ENCODE measurements around the gene POLR1C. TPM values are rescaled to one million over a fixed set of nuclear protein-coding genes. Genes with fewer than 3 reads are reported as not detected.
A peak's percentile ranks its signal among the peaks of the same experiment; 100 is the strongest.

Gene POLR1C
- total and polyA plus RNA-seq, 3 donors from 2014 or later: 35.0 to 41.3 (median 37.7) TPM

DNA sequence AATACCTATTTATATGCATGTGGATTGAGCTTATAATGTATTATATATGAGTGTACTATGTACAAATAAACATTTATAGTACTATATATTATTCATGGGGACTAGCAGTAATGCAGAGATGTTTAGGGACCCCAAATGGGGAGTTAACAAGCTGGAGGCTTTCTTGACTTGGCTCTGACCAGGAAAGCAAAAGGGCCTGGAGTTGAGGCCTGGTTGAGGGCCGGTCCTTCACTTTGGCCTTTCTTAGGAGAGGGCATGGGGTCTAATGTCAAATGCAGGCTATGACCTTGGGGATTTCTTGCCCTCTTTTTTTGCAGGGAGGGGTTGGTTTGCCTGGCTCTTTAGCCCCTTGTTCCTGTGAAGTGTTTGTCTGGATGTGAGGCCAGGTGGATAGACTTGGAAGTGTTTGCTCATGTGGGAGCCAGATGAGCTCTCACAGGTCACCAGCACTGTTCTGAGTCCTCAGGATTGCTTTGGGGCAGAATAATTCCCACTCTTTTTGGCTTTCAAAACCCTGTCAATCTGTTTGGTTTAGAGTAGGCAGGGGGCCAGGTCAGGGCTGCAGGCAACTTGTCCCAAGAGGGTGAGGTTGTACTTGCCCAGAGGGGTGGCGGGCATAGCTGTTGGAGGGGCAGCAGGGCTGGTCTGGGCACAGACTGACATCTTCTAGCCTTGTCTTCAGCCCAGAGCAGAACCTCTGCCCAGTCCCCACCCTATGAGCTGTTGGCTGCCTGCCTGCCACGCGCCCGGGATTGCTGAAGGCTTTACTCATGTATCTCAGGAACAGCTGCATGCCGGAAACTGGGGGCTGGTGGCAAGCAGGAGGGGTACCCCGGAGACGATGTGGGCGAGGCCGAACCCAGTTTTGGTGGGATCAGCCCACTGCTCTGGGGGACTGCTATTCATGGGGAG, 24.9 kb upstream of the POLR1C start:
- WGBS, 2 donors: 35% methylated on average over 5 to 10 of the region's 10 CpGs
- TF ChIP-seq, protein P1, sequence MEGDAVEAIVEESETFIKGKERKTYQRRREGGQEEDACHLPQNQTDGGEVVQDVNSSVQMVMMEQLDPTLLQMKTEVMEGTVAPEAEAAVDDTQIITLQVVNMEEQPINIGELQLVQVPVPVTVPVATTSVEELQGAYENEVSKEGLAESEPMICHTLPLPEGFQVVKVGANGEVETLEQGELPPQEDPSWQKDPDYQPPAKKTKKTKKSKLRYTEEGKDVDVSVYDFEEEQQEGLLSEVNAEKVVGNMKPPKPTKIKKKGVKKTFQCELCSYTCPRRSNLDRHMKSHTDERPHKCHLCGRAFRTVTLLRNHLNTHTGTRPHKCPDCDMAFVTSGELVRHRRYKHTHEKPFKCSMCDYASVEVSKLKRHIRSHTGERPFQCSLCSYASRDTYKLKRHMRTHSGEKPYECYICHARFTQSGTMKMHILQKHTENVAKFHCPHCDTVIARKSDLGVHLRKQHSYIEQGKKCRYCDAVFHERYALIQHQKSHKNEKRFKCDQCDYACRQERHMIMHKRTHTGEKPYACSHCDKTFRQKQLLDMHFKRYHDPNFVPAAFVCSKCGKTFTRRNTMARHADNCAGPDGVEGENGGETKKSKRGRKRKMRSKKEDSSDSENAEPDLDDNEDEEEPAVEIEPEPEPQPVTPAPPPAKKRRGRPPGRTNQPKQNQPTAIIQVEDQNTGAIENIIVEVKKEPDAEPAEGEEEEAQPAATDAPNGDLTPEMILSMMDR (IDR thresholded peaks at IDR 0.05): no peak
- no peak for TF ChIP-seq POLR2A (IDR thresholded peaks at IDR 0.05)
- no peak overlapping the region for H3K27ac ChIP-seq

DNA sequence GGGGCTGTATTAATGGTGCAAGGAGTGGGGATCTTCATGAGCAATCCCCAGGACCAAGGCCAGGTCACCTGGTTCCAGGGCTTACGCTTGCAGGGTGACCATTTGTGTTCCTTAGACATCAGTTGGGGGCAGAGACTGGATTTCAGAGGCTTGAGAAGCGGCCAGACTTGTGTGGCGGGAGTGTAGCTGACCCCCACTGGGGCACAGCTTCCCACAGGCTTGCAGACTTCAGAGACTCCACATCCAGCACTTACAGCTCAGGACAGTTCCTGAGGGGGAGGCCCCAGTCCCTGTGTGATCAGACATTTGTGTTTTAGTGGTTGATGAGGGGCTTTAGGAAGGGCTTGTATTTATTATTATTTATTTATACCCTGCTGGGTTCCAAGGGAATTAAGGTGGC, 24.2 kb upstream of the POLR1C start:
- Histone ChIP-seq H3K4me1 (peaks cover 41% of the 10 kb centered on the region), H3K36me3 (ENCODE audit: low read depth, missing control alignments) (no peaks in the 10 kb centered on the region), H3K4me3 (no peak overlapping the region), H3K9me3 (no peaks in the 10 kb centered on the region), H3K27me3 (no peaks in the 10 kb centered on the region), H3K27ac (no peak overlapping the region)
- intact Hi-C loops (cut with DNase I; ENCODE audit: low total_unique reads): no loop called here
- no peak for DNase-seq
- no peak for TF ChIP-seq POLR2A (IDR thresholded peaks at IDR 0.05)
- TF ChIP-seq, protein P1 (IDR thresholded peaks at IDR 0.05): no peak
- WGBS, 2 donors: 44 to 53% methylated on average over 3 of the region's 3 CpGs

More for the DNA sequence above, 24.9 kb upstream of the POLR1C start:
- H3K4me1 ChIP-seq: peaks cover 39% of the 10 kb centered on the region
- intact Hi-C loops (cut with DNase I; ENCODE audit: low total_unique reads): no loop called here
- no peaks in the 10 kb centered on the region for H3K27me3 ChIP-seq
- DNase-seq: peak; percentile 88
- H3K36me3 ChIP-seq (ENCODE audit: low read depth, missing control alignments): no peaks in the 10 kb centered on the region
- no peak overlapping the region for H3K4me3 ChIP-seq
- no peaks in the 10 kb centered on the region for H3K9me3 ChIP-seq

DNA sequence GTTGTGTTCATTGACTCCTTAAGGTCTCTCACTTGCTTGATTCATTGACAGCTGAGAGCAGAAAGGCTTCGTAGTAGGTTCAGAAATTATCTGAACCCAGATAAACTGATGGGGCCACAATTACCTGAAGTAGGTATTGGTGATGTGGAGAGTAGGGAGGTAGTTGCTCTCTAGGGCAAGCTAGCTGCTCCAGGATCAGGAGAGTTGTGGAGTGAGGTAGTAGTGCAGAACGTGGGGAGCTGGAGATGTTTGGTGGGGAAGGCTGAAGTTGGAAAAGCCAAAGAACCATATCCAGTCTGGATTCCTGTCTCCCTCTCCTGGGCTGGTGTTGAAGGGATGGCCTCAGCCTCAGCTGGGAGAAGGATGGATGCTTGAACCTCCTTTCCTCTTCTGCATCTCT, 23.7 kb upstream of the POLR1C start:
- no peak for DNase-seq
- intact Hi-C loops (cut with DNase I; ENCODE audit: low total_unique reads): no loop called here
- WGBS, 2 donors: 58 to 78% methylated on average over 2 of the region's 2 CpGs
- Histone ChIP-seq H3K4me1 (peaks cover 41% of the 10 kb centered on the region), H3K27ac (no peak overlapping the region), H3K36me3 (ENCODE audit: low read depth, missing control alignments) (no peaks in the 10 kb centered on the region), H3K27me3 (no peaks in the 10 kb centered on the region), H3K4me3 (no peak overlapping the region), H3K9me3 (no peaks in the 10 kb centered on the region)
- no peak for TF ChIP-seq POLR2A (IDR thresholded peaks at IDR 0.05)
- TF ChIP-seq, protein P1 (IDR thresholded peaks at IDR 0.05): no peak

DNA sequence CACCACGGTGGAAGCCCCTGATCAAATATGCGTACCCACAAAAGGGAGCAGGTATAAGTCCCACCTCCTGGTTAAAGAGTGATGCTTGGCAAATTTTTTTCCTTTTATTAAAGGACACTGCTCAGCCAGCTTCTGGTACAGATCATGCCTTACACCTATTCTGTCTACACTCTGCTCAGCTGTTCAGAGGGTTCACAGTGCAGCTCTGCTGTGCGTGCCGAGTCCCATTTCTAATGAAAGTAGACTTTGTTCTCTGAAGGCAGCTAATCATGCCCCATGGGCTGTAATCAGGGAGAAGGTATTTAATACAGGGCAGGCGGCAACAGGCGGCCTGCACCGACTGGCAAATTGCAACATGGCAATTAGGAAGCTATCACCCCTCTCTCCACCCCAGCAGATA, 23.1 kb upstream of the POLR1C start:
- intact Hi-C loops (cut with DNase I; ENCODE audit: low total_unique reads): no loop called here

DNA sequence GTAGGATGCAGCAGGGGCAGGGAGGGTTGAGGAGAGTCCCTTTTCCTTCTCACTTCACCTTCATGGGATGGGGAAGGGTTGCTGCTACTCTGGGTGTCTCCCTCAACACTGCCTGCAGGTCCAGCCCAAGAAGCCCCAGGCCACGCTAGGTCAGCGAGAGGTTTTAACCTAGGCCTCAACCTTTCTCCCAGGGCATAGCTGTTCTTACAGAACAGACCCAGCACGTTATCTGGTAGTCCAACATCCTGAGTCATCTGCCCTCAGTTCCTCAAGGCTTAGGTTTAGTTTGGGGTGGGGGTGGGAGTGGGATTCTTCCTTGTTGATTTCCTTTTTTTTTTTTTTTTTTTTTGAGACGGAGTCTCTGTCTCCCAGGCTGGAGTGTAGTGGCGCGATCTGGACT, 22.6 kb upstream of the POLR1C start:
- H3K4me1 ChIP-seq: peaks cover 46% of the 10 kb centered on the region
- no peak overlapping the region for H3K27ac ChIP-seq
- no peaks in the 10 kb centered on the region for H3K36me3 ChIP-seq (ENCODE audit: low read depth, missing control alignments)
- WGBS, 2 donors: 88 to 95% methylated on average over 6 of the region's 6 CpGs
- TF ChIP-seq, protein P1 (IDR thresholded peaks at IDR 0.05): no peak
- no peak for TF ChIP-seq POLR2A (IDR thresholded peaks at IDR 0.05)
- DNase-seq: no peak
- no peak overlapping the region for H3K4me3 ChIP-seq
- intact Hi-C loops (cut with DNase I; ENCODE audit: low total_unique reads): no loop called here
- no peaks in the 10 kb centered on the region for H3K27me3 ChIP-seq
- H3K9me3 ChIP-seq: no peaks in the 10 kb centered on the region

More for the DNA sequence above, 23.1 kb upstream of the POLR1C start:
- DNase-seq: no peak
- Histone ChIP-seq H3K27me3 (no peaks in the 10 kb centered on the region), H3K27ac (no peak overlapping the region), H3K36me3 (ENCODE audit: low read depth, missing control alignments) (no peaks in the 10 kb centered on the region), H3K9me3 (no peaks in the 10 kb centered on the region), H3K4me3 (no peak overlapping the region), H3K4me1 (peaks cover 41% of the 10 kb centered on the region)
- no peak for TF ChIP-seq POLR2A (IDR thresholded peaks at IDR 0.05)
- 77 to 81% methylated on average over 7 of the region's 7 CpGs for WGBS, 2 donors
